Astrocyte (in vitro differentiated cells and primary cell): Measurements from ENCODE around the gene SHROOM1.

ENCODE experiments used
- CTCF ChIP-seq: IDR thresholded peaks from 2 replicates; pipeline ENCODE4 v1.5.1; 2011; ENCODE audit warnings: low read depth, mild to moderate bottlenecking, inconsistent platforms, low read length, moderate library complexity; ENCODE audit not compliant: insufficient read depth
- EZH2 ChIP-seq: IDR thresholded peaks from 2 replicates; pipeline ENCODE4 v1.6.1; 2012; ENCODE audit warnings: mild to moderate bottlenecking, low read length, inconsistent platforms; ENCODE audit not compliant: insufficient read depth

DNA sequence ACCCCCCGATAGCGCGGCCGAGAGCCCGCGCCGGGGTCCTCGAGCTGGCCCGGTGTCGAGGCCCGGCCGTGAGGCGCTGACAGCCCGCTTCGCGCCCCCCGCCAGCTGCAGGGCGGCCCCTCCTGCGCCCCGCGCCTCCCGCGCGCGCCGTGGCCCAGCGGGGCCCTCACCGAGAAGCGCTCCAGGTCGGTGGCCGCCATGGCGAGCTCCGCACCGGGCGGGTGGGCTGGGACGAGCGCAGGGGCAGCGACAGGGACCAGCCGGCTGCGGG is 53.6 kb downstream of the SHROOM1 start:
- TF ChIP-seq CTCF (no peak), EZH2 (no peak)
